ENCODE measurements around the gene RTCA.
"Not testable (repeated sequence)": the region's sequence is repeated elsewhere in the genome, so short reads cannot be mapped to it uniquely, and the experiment has no call there.

The RTCA gene

GRCh38 chr1:100258427-100258826, 7.6 kb upstream of the RTCA start:
- not testable (repeated sequence) for DNase-seq (ENCODE audit: low read depth in 1 of 2, low spot score in 1 of 2)

GRCh38 chr1:100261686-100262085, 4.3 kb upstream of the RTCA start:
- DNase-seq (ENCODE audit: low read depth in 1 of 2, low spot score in 1 of 2), result no peak

- not testable (repeated sequence) for DNase-seq (ENCODE audit: low read depth in 1 of 2, low spot score in 1 of 2)
Measured at GRCh38 chr1:100264081-100264480, 1.9 kb upstream of the RTCA start.

GRCh38 chr1:100265562-100265930, 470 bp upstream of the RTCA start:
- DNase-seq (ENCODE audit: low read depth in 1 of 2, low spot score in 1 of 2), result no peak

GRCh38 chr1:100266741-100267140, 725 bp downstream of the RTCA start:
- no peak for DNase-seq (ENCODE audit: low read depth in 1 of 2, low spot score in 1 of 2)

GRCh38 chr1:100267284-100267683, 1.3 kb downstream of the RTCA start:
- no peak for DNase-seq (ENCODE audit: low read depth in 1 of 2, low spot score in 1 of 2)

- DNase-seq (ENCODE audit: low read depth in 1 of 2, low spot score in 1 of 2), result no peak
Measured at GRCh38 chr1:100268202-100268601, 2.2 kb downstream of the RTCA start.

GRCh38 chr1:100277866-100278265, 11.8 kb downstream of the RTCA start:
- peak in 1 of 2 donors; percentile 10 for DNase-seq (ENCODE audit: low read depth in 1 of 2, low spot score in 1 of 2)

- DNase-seq (ENCODE audit: low read depth in 1 of 2, low spot score in 1 of 2), result no peak
Measured at GRCh38 chr1:100279358-100279923, 13.4 kb downstream of the RTCA start.

GRCh38 chr1:100279954-100280682, 14.1 kb downstream of the RTCA start:
- no peak for DNase-seq (ENCODE audit: low read depth in 1 of 2, low spot score in 1 of 2)

GRCh38 chr1:100284591-100284990, 18.6 kb downstream of the RTCA start:
- no peak for DNase-seq (ENCODE audit: low read depth in 1 of 2, low spot score in 1 of 2)

GRCh38 chr1:100287162-100287561, 21.1 kb downstream of the RTCA start:
- DNase-seq (ENCODE audit: low read depth in 1 of 2, low spot score in 1 of 2), result no peak

GRCh38 chr1:100290291-100290690, 24.3 kb downstream of the RTCA start:
- no peak for DNase-seq (ENCODE audit: low read depth in 1 of 2, low spot score in 1 of 2)

GRCh38 chr1:100292711-100293110, 26.7 kb downstream of the RTCA start:
- DNase-seq (ENCODE audit: low read depth in 1 of 2, low spot score in 1 of 2), result no peak

- DNase-seq (ENCODE audit: low read depth in 1 of 2, low spot score in 1 of 2), result no peak
Measured at GRCh38 chr1:100296140-100296539, 30.1 kb downstream of the RTCA start.

- not testable (repeated sequence) for DNase-seq (ENCODE audit: low read depth in 1 of 2, low spot score in 1 of 2)
Measured at GRCh38 chr1:100296997-100297396, 31.0 kb downstream of the RTCA start.

- DNase-seq (ENCODE audit: low read depth in 1 of 2, low spot score in 1 of 2), result no peak
Measured at GRCh38 chr1:100298512-100298911, 32.5 kb downstream of the RTCA start.

- DNase-seq (ENCODE audit: low read depth in 1 of 2, low spot score in 1 of 2), result no peak
Measured at GRCh38 chr1:100299521-100300222, 33.7 kb downstream of the RTCA start.

- DNase-seq (ENCODE audit: low read depth in 1 of 2, low spot score in 1 of 2), result no peak
Measured at GRCh38 chr1:100300691-100301090, 34.7 kb downstream of the RTCA start.

GRCh38 chr1:100302739-100303138, 36.7 kb downstream of the RTCA start:
- no peak for DNase-seq (ENCODE audit: low read depth in 1 of 2, low spot score in 1 of 2)

GRCh38 chr1:100304227-100304626, 38.2 kb downstream of the RTCA start:
- DNase-seq (ENCODE audit: low read depth in 1 of 2, low spot score in 1 of 2), result no peak

- DNase-seq (ENCODE audit: low read depth in 1 of 2, low spot score in 1 of 2), result no peak
Measured at GRCh38 chr1:100304921-100305320, 38.9 kb downstream of the RTCA start.

Measured in stimulated activated CD4-positive, alpha-beta T cell treated with anti-CD3 and anti-CD28 coated beads, Interleukin-15, amount 100 ng/mL, for 1 hour (primary cell).